Measurements from ENCODE around the gene DMXL1.
"Not testable (repeated sequence)": the region's sequence is repeated elsewhere in the genome, so short reads cannot be mapped to it uniquely, and the experiment has no call there.

Gene DMXL1

DNA sequence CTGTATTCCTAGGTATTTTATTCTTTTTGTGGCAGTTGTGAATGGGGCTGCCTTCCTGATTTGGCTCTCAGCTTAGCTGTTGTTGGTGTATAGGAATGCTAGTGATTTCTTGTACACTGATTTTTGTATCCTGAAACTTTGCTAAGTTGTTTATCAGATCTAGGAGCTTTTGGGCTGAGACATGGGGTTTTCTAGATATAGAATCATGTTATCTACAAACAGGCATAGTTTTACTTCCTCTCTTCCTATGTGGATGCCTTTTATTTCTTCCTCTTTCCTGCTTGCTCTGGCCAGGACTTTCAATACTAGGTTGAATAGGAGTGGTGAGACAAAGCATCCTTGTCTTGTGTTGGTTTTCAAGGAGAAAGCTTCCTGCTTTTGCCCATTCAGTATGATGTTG is 129.9 kb downstream of the DMXL1 start:
- no peak for DNase-seq (ENCODE audit: low spot score)

DNA sequence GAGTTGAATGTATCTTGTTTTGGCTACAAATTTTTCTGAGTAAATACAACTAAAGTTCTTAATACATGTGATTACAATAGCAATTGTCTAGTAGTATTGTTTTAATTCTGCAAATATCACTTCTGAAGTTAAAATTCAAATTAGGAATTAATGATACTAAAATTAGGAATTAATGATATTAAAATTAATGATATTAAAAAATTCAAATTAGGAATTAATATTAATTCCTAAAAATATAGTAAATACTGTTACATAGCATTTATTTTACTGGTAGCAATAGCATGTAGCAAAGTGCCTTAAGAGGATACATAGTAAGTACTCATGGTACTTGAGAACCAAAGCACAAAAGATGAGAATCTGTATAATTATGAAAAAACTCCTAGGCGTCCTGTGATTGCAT is 136.2 kb downstream of the DMXL1 start:
- DNase-seq (ENCODE audit: low spot score) = no peak

DNA sequence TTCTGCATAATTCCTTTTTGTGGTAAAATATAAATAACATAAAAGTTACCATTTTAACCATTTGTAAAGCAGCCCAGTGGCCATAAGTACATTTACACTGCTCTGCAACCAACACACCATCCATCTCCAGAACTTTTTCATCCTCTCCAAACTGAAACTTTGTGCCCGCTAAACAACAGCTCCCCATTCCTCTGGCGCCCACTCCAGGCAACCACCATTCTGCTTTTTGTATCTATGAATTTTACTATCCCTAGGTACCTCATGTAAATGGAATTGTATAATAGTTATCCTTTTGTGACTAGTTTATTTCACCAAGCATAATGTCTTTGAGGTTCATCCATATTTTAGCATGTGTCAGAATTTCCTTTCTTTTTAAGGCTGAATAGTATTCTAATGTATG is 141.1 kb downstream of the DMXL1 start:
- DNase-seq (ENCODE audit: low spot score) = no peak

DNA sequence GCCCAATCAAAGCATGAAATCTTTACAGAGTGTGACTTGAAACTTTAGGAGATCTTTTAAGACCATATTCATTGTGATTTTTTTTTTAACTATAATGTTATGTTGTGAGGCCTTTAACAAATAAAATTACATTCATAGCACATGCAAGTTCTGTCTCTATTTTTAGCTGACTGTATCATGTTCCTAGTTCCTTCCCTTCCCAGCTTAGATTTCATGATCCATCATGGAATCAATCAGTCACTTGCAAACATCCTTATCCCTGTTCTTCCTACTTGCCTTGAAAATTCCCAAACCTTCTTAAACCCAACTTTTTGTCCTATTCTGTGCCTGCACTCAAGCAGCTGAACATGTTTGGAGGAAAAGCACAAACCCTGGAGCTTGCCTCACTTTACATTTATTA is 141.8 kb downstream of the DMXL1 start:
- DNase-seq (ENCODE audit: low spot score) = no peak

DNA sequence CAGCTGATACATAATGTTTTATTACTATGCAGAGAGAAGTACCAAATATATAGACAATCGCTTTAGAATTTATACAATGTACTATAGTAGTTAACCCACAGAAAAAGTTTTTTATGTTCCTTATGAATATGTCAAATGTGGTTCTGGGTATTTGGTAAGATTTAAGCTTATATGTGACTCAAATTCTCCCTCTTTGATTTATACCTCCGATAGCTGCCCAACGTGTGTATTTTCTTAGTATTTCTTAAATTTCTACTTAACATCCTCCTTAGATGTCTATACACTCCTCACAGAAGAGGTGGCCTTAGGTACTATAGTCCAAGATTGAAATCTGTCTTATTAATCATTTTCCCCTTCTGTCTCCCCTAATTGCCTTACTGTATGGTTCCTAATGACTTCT is 146.3 kb downstream of the DMXL1 start:
- no peak for DNase-seq (ENCODE audit: low spot score)

DNA sequence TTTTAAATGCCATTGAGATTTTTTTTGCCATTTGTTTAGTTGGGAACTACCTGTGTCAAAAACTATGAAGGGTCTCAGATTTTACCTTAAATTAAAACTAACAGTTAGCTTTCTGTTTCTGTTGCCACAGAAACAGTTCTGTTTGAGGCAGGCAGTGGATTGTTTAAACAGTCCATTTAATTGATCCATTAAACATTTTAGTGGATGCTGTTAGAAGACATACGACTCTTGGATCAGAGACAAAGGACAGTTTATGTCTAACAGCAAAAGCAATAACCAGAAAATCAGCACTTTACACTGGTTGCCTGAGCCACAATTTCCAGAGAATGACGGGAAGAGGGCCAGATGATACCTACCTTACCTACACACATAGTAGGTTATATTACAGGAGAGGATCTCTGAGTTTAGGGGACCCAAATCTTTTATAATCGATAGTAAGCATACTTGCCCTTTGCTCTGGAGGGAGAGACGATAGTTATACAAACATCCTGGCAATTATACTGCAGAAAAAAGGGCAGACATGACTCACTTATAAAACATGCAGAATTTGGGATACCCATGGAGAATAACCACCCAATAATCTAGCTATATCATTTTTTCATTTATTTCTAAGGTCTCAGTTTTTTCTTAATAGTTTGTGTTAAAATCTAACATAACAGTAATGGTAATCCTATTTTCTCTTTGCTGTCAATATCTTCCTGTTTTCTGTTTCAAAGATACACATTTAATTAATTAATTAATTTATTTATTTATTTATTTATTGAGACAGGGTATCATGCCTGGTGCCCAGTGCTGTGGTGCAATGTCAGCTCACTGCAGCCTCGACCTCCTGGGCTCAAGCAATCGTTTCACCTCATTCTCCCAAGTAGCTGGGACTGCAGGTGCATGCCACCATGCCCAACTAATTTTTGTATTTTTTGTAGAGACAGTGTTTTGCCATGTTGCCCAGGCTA is 148.2 kb downstream of the DMXL1 start:
- no peak for DNase-seq (ENCODE audit: low spot score)

DNA sequence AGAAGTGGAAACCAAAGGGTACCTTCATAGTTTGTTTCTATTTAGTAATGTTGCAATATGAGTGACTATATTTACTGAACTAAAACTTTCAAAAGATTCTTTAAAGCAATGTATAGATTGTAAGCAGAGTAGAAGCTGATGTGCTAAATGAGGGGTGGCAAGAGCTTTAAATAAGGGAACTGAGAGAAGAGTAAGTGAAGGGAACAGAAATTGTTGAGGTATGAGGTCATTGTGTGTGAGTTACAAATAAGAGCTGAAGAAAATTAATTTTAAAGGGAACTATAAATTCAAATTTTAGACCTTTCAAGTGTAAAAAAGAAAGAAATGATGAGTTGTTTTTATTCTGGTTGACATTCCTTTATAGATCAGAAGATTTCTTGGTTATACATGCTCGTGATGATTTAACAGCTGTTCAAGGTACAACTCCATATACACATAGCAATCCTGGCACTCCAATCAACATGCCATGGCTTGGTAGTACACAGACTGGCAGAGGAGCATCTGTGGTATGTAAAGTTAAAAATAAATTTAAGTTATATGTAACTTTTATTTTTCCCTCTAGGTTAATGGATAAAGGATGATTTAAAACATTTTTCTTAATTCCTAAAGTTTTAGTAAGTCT is 149.8 kb downstream of the DMXL1 start:
- DNase-seq (ENCODE audit: low spot score) = no peak

DNA sequence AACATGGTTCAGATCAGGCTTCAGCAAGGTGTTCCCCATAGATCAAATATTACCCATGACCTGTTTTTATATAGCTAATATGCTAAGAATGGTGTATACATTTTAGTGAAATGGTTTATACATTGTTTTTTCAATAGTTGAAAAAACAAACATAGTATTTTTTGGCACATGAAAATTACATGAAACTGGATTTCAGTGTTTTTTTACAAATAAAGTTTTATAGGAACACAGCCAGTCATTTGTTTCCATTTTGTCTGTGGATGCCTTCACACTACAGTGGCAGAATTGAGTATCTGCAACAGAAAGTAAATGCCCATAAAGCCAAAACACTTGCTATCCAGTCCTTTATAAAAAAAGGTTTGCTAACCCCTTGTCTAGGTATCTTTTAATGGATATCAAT is 150.4 kb downstream of the DMXL1 start:
- DNase-seq (ENCODE audit: low spot score) = no peak

DNA sequence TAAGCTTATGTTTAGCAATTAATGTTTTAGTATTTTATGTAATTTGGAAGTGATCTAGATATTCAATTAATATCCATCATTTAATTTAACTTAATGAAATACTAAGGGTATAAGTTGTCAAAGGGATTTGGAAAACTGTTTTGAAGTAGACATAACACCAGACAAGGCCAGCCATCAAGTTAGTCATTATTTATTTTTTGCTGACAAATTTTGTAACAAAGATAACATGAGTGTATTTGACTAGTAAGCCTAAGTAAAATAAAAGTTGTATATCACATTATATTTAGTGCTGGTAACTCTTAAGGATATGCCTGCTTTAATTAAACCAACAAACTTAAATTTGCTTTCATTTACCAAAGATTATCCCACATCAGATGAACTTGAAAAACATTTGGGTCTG is 159.1 kb downstream of the DMXL1 start:
- no peak for DNase-seq (ENCODE audit: low spot score)

DNA sequence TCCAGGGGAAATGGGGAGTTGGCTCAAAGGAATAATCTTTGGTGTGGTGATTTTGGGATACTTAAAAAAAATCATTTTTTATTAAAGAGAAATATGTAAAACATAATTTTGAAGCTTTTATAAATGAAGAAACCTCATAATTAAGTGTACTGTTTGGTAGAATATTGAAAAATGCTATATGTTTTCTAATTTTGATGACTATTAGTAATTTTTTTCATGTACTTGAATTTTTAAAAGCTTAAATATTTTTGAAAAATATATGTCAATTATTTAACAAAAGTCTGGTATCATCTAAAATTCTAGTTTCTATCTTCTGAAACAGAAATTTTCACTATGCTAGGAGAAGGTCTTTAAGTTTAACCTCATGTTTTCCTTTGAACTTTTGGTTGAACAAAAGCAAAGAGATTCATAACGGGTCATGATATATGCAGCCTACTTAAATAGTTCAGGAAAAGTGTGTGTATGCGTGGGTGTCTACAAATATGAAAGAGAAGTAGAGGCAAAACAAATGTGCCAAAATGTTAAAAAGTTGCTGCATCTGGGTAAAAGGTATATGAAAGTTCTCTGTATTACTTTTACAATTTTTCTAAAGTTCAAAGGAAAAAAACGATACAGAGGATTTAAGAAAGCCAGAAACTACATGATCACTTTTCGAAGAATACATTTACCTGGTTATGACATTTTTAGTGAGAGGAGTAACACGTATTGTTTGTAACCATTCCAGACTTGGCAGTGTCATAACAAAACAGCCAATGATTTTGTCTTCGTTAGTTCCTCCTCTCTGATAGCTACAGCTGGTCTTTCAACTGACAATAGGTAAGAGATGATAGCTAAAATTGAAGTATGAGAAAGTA is 167.6 kb downstream of the DMXL1 start:
- DNase-seq (ENCODE audit: low spot score) = no peak

DNA sequence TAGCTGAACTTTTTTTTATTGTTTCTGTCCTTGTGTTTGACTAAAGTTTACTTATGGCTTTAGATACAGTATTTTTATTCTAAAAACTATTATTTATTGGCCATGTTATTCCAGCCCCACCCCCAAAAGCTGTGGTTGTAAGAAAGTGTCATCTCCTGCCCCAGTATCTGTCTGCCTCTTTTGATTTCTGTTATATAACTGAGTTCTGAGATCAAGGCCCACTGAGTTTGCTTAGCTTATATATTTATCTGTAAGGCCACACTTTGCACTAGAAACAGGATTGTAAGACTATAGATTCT is 168.2 kb downstream of the DMXL1 start:
- DNase-seq (ENCODE audit: low spot score) = no peak

DNA sequence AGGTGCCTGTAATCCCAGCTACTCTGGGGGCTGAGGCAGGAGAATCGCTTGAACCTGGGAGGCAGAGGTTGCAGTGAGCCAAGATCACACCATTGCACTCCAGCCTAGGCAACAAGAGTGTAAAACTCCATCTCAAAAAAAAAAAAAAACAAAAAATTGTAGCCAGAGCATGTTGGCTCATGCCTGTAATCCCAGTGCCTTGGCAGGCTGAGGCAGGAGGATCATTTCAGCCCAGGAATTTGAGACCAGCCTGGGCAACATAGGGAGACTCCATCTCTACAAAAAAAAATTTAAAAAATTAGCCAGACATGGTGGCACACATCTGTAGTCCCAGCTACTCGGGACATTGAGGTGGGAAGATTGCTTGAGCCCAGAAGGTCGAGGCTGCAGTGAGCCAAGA is 168.9 kb downstream of the DMXL1 start:
- not testable (repeated sequence) for DNase-seq (ENCODE audit: low spot score)

DNA sequence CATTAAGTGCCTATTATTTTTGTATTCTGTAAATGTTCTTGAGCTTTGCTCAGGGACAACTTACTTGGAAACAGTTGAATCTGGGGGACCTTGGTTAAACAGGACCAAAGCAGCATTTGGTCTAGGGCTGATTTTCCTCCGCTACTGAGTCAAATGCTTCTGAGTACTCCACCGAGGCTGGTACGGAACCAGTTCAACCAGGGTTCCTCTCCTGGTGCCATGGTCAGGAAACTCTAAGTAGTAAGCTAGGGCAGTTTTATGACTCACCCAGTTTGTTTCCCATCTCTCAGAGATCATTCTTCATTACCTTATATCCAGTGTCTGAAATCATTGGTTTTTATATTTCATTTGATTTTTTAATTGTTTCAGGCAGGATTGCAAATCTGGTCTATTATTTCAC is 173.0 kb downstream of the DMXL1 start:
- DNase-seq (ENCODE audit: low spot score) = no peak

DNA sequence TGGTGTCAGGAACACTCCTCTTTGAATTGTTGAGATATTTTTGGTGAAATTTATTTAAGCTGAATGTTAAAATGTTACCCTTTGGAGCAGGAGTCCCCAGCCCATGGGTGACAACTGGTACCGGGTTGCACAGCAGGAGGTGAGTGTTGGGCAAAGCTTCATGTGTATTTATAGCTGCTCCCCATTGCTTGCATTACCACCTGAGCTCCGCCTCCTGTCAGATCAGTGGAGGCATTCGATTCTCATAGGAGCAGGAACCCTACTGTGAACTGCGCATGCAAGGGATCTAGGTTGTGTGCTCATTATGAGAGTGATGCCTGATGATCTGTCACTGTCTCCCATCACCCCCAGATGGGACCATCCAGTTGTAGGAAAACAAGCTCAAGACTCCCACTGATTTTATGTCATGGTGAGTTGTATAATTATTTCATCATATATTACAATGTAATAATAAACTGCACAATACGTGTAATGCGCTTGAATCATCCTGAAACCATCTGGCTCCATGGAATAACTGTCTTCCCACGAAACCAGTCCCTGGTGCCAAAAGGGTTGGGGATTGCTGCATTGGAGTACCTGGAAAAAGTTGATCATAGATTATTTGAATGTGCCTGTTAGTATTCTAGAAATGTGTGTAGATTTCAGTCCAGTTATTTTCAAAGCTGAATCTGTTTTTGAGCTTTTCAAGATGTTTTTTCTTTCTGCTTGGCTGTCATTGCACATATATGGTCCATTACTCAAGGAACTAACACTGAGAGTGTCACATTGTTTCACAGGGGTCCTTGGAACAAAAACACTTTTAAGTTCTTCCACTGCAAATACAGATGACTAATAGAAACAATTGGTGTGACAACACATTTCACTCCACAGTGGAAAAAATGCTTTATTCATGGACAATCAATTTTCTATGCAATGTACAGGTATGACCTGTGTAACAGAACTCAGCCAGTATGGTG is 180.3 kb downstream of the DMXL1 start:
- no peak for DNase-seq (ENCODE audit: low spot score)

DNA sequence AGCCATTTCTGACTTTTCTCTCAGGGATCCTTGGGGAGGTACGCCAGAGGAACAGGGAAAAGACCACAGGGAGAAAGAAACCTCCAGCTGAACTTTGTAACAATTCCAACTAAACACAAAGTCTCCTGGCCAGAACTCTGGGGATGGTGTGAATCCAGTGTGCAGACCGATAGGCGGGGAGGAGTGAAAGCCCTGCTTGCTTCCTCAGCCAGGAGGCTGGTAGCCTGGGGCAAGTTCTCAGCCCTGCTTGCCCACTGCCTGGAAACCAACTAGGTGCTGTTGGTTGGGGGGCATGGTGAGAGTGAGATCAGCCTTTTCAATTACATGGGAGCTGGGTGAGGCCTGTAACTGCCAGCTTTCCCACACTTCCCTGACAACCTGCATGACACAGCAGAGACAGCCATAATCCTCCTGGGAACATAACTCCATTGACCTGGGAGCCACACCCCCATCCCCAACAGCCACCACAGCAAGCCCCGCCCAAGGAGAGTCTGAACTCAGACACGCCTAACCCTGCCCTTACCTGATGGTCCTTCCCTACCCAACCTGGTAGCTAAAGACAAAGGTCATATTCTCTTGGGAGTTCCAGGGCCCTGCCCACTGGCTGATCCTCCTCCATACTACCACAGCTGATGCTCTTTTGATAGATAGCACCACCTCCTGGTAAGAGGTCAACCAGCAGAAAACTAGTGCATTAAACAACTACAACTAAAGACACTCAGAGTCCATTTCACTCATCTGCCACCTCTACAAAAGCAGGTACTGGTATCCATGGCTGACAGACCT is 184.9 kb downstream of the DMXL1 start:
- no peak for DNase-seq (ENCODE audit: low spot score)

DNA sequence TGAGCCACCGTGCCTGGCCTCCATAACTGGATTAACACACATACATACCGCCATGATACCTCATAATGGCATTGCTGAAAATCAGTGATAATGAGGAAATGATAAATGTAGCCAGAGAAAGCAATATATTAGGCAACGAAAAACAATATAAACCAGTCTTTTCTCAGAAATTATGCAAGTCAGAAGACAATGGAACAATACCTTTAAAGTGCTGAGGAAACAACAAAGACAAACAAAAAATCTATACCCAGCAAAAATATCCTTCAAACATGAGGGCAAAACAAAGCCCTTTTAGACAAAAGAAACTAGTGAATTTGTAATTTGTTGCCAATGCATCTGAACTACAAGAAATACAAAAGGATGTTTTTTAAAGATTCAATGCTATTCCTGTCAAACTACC is 186.7 kb downstream of the DMXL1 start:
- DNase-seq (ENCODE audit: low spot score) = no peak

DNA sequence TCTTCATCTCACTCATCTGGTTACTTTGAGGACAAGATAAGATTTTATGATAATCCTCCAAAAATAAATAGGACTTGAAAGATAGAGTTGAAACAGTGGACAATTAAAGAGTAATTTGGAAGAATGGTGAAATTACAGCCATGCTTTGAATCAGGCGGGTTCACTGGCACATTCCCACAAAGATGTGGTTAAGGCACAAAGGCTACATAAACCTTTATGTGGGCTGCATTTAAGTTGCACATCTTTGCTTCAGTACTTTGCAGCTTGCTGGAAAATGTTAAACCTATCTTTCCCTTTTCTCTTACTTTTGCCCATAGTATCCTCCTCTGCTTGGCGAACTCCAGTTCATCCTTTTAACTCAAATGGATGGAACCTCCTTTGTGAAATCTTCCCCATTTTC is 192.8 kb downstream of the DMXL1 start:
- no peak for DNase-seq (ENCODE audit: low spot score)

DNA sequence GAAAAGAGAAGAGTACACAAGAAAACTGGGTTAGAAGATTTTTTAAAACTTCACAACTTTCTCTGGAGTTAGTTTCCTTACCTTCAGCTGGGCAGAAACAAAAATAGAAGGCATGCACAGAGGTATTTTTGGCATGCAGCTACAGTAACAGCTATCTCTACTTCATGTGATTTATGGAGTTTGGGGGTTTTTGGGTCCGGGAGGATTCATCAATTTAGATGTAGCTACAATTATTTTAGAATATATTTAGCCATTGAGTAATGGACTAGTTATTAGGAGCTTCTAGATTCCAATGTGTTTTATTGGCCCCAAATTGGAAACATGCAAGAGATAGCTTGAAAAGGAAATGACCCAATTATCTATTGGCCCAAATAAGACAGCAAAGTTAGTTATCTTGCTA is 193.3 kb downstream of the DMXL1 start:
- DNase-seq (ENCODE audit: low spot score) = no peak

DNA sequence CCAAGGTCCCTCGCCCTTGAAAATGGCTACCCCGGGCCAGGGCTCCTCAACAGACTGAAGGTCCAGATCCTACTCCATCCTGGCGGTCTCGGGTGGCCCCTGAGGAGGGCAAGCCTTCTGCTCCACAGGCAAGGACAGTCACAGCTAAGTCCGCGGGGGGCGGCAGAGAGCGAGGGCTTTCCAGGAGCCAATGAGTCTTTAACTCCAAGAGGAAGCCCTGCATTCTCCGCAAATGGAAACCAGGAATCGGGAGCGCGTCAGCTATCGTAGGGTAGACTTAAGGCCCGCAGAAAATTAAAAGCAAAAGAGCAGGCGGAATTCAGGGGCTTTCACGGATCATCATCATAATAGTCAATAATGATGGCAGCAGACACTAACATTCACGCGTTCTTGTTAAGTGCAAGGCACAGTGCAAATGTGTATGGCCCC is 197.1 kb downstream of the DMXL1 start:
- DNase-seq (ENCODE audit: low spot score) = peak; percentile 88

DNA sequence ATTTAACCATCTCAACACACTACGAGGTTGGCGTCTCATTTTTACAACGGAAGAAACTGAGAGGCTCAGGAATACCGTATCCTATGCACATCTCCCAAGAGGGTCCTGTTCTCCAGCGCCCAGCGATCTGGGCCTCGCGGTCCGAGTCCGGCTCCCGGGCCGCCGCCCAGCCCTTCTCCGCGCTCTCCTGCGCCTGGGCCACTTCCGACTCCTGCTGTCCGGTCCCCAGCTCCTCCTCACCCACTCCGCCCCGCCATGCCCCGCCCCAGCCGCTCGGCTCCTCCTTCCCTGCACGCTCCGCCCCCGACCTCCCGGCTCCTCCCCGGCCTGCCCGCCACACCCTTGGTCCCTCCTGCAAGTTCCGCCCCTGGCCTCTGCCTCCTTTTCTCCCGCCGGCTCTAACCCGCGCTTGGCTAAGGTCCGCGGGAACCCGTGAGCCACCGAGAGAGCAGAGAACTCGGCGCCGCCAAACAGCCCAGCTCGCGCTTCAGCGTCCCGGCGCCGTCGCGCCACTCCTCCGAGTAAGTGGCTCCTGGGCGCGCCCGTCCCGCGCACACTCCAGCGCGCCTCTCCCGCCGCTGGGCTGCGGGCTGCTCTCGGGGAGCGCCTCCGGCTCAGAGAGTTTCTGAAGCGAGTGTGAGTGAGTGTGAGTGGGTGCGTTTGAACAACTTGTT is 197.6 kb downstream of the DMXL1 start:
- peak; percentile 99 for DNase-seq (ENCODE audit: low spot score)

Measured in left forelimb (tissue), 1 donor.